OCI-LY7 (cell line): ENCODE results near the gene INTS11.

Experiments
- EZH2phosphoT487 ChIP-seq: fragments of 200-600 bp; sonication (generic); IDR thresholded peaks from 2 replicates; pipeline ENCODE4 v1.6.1; 2018; ENCODE audit warnings: low read depth, borderline replicate concordance, mild to moderate bottlenecking, mixed run types, antibody characterized with exemption, low read length, moderate library complexity, mixed read lengths
- TF ChIP-seq, protein P1 (sequence below): fragments of 200-600 bp; sonication (generic); conservative IDR thresholded peaks from 2 replicates; pipeline ENCODE4 v1.5.1; 2014; ENCODE audit warnings: mild to moderate bottlenecking, antibody characterized with exemption, low read length, moderate library complexity, mixed read lengths

DNA sequence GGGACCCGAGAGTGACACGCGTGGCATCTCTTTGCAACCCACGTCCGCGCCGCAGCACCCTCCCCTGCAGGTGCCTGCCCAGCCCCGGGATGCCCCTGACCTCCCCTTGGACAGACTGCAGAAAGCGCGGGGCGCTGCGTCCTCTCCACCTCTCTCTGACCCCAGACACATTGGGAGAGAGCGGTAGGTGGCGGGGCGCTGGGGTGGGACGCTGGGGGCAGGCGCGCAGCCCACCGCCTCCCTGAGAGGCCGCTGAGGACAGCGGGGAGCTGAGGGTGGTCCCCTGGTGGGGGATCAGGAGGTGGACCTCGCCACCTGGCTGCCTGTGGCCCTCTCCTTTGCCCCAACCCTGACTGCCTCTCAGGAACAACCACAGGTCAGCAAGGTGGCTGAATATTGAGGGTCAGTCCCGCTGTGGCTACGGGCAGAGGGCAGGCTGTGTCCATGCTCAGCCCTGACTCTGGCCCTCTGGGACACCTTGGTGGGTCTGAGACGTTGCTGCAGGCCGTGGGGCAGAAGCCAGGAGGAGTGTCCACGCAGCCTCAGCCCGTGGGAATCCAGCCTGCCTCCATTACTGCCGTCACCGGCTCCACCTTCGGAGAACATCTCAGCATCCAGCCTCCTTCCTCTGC is 50.0 kb downstream of the INTS11 start:
- TF ChIP-seq, protein P1, sequence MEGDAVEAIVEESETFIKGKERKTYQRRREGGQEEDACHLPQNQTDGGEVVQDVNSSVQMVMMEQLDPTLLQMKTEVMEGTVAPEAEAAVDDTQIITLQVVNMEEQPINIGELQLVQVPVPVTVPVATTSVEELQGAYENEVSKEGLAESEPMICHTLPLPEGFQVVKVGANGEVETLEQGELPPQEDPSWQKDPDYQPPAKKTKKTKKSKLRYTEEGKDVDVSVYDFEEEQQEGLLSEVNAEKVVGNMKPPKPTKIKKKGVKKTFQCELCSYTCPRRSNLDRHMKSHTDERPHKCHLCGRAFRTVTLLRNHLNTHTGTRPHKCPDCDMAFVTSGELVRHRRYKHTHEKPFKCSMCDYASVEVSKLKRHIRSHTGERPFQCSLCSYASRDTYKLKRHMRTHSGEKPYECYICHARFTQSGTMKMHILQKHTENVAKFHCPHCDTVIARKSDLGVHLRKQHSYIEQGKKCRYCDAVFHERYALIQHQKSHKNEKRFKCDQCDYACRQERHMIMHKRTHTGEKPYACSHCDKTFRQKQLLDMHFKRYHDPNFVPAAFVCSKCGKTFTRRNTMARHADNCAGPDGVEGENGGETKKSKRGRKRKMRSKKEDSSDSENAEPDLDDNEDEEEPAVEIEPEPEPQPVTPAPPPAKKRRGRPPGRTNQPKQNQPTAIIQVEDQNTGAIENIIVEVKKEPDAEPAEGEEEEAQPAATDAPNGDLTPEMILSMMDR, result no peak
- no peak for TF ChIP-seq EZH2phosphoT487
